GM12874 (cell line): ENCODE measurements around the gene KIR3DL3.

Source experiments
- TF ChIP-seq, protein P1 (sequence below): IDR thresholded peaks from 2 replicates; pipeline ENCODE4 v1.5.1; 2011; ENCODE audit warnings: low read depth, mild to moderate bottlenecking, control low read depth, low read length, moderate library complexity; ENCODE audit not compliant: insufficient read depth

The KIR3DL3 gene

DNA sequence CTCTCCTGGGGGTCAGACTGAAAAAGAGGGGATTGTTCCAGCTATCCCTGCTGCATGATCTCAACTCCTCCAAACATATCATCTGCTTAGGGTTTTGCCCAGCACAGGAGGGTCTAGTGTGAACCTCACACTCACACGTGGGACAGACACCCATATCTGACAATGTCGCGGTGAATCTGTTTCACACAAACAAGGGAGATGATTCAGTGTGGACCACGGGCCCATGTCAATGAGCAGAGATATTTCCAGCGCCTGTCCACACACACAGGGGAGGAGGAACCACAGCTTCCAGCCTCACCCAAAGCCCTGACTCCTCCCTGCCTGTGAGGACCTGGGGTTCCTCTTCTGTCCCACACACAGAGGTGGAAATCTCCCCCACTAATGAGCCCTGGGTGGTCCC is 29.6 kb upstream of the KIR3DL3 start:
- TF ChIP-seq, protein P1, sequence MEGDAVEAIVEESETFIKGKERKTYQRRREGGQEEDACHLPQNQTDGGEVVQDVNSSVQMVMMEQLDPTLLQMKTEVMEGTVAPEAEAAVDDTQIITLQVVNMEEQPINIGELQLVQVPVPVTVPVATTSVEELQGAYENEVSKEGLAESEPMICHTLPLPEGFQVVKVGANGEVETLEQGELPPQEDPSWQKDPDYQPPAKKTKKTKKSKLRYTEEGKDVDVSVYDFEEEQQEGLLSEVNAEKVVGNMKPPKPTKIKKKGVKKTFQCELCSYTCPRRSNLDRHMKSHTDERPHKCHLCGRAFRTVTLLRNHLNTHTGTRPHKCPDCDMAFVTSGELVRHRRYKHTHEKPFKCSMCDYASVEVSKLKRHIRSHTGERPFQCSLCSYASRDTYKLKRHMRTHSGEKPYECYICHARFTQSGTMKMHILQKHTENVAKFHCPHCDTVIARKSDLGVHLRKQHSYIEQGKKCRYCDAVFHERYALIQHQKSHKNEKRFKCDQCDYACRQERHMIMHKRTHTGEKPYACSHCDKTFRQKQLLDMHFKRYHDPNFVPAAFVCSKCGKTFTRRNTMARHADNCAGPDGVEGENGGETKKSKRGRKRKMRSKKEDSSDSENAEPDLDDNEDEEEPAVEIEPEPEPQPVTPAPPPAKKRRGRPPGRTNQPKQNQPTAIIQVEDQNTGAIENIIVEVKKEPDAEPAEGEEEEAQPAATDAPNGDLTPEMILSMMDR = no peak

DNA sequence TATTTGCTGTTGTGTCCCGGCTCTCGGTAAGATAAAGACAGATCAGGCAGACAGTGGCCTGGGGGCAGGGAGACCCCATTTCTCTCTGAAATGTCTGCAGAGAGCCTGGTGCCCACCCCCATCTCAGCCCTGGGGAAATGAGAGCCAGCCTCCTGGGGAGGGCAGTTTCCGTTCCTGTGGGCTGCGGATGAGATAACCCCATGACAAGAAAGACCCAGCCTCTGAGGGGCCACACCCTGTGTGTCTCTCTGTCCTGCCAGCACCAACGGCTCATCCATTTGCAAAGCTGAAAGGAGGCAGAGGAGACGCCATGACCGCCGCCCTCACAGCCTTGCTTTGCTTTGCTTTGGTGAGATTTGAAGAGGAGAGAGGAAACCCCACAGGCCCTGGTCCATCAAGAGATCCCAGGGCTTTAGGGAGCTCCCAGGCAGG is 28.1 kb upstream of the KIR3DL3 start:
- TF ChIP-seq, protein P1 = no peak

DNA sequence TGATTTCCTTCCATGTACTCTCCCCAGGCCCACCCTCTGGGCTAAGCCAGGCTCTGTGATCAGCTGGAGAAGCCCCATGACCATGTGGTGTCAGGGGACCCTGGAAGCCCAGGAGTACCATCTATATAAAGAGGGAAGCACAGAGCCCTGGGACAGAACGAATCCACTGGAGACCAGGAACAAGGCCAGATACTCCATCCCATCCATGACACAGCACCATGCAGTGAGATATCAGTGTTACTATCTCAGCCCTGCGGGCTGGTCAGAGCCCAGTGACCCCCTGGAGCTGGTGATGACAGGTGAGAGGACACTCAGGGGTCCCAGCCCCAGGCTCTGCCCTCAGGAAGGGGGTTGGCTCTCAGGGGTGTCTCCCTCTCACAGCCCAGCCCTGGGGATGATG is 27.5 kb upstream of the KIR3DL3 start:
- TF ChIP-seq, protein P1 = no peak

DNA sequence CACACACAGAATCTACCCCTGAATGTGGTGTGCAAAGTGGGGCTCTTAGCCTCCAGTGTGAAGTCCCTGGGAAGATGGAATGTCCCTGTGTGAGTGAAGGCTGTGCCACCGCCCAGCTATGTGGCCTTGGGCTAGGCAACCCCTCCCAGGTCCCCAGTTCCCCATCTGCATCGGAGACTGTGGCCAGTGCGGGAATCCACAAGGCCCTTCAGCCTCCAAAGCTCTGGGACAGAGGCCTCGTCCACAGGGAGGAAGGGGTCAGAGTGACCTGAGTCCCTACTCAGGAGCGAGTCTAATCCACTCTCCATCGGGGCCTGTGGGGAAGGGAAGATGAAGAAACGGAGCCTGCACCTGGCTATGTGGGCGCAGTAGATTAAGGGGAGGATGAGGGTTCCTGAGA is 19.3 kb upstream of the KIR3DL3 start:
- TF ChIP-seq, protein P1 = no peak

DNA sequence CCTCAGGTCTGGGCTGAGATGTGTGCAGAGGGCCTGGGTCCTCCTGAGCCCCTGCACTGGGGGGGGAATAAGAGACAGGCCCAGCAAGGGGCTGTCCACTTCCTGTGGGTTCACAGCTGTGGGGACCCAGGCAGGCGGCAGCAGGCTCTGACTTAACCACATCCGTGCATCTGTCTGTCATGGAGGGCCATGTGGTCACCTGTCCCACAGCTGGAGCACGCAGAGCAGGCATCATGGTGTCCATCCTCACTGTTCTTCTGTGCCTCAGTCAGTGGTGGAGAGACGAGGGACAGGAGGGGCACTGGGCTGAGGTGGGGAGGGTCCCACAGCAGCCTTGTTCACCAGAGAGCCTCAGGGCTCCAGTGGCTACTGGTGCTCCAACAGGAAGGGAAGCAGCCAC is 16.3 kb upstream of the KIR3DL3 start:
- TF ChIP-seq, protein P1 = no peak

DNA sequence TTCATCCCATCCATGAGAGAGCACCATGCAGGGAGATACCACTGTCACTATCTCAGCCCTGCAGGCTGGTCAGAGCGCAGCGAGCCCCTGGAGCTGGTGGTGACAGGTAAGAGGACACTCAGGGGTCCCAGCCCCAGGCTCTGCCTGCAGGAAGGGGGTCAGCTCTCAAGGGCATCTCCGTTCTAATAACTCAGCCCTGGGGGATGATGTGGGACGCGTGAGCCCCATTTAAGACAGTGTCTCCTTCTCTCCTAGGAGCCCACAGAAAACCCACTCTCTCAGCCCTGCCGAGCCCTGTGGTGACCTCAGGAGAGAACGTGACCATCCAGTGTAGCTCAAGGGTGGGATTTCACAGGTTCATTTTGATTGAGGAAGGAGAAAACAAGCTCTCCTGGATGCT is 15.5 kb upstream of the KIR3DL3 start:
- TF ChIP-seq, protein P1 = no peak

DNA sequence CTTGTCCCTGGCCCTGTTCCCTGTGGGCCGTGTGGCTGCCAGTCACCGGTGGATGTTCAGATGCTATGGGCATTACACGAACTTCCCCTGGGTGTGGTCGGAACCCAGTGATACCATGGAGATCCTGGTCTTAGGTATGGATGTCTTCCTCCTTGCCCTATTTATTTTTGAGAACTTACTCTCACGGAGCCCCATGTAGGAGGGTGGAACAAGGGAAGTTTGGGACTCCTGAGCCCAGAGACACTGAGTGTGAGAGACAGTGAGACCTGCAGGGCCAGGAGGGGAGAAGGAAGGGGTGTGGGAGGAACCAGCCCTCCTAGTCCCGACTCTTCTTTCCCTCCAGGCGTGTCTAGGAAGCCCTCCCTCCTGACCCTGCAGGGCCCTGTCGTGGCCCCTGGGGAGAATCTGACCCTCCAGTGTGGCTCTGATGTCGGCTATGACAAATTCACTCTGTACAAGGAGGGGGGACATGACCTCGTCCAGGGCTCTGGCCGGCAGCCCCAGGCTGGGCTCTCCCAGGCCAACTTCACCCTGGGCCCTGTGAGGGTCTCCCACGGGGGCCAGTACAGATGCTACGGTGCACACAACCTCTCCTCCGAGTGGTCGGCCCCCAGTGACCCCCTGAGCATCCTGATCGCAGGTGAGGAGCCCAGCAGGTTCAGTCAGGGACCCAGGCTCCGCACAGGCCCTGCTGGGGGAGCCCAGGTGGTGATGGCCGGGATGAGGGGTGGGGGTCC is 14.9 kb upstream of the KIR3DL3 start:
- TF ChIP-seq, protein P1 = no peak
